Ascending aorta (tissue), 2 donors: ENCODE results near the gene RPSA. TPM values are rescaled to one million over a fixed set of nuclear protein-coding genes. Genes with fewer than 3 reads are reported as not detected.
"Not testable (repeated sequence)": the region's sequence is repeated elsewhere in the genome, so short reads cannot be mapped to it uniquely, and the experiment has no call there.

Experiments
- DNase-seq, 2 donors: peaks; one replicate each; pipeline ENCODE4 v3.0.0-alpha.2; 2019; ENCODE audit warnings: low spot score in 2 of 2
- H3K27ac ChIP-seq, 2 donors: fragments of 200-600 bp; sonication (generic); one replicate each; pipeline ENCODE4 v1.5.1; 2016 to 2017; ENCODE audit warnings: mild to moderate bottlenecking in 1 of 2
- H3K27me3 ChIP-seq: fragments of 200-600 bp; sonication (generic); one replicate; pipeline ENCODE4 v1.5.1; 2017
- H3K36me3 ChIP-seq, 2 donors: fragments of 200-600 bp; sonication (generic); one replicate each; pipeline ENCODE4 v1.5.1; 2016
- H3K4me1 ChIP-seq, 2 donors: fragments of 200-600 bp; sonication (generic); one replicate each; pipeline ENCODE4 v1.5.1; 2016 to 2017; ENCODE audit warnings: mild to moderate bottlenecking in 1 of 2
- H3K4me3 ChIP-seq, 2 donors: fragments of 200-600 bp; sonication (generic); one replicate each; pipeline ENCODE4 v1.5.1; 2016 to 2017; ENCODE audit warnings: mild to moderate bottlenecking in 1 of 2
- H3K9me3 ChIP-seq, 2 donors: fragments of 200-600 bp; sonication (generic); one replicate each; pipeline ENCODE4 v1.5.1; 2016
- CTCF ChIP-seq, 3 experiments: fragments of 200-600 bp in 2 of 3; fragments of 450-650 bp in 1 of 3; sonication (generic) in 2 of 3; IDR thresholded peaks; one replicate each; pipeline ENCODE4 v1.5.1; 2016 to 2019; ENCODE audit warnings: antibody characterized with exemption in 3 of 3, mild to moderate bottlenecking in 1 of 3, moderate library complexity in 1 of 3
- intact Hi-C: fragments of 100-400 bp; cut with DNase I; formaldehyde crosslinking; loops from one replicate; pipeline ENCODE4 v1.15.1; 2023
- total RNA-seq: library from RNA; depleted of rRNA; stranded (reverse); fragments of >200 nt; gene quantifications from one replicate; pipeline ENCODE4 v1.1.0, GENCODE V29; 2016

Gene RPSA
- total RNA-seq, 1 donor from 2014 or later: 745 TPM

- Histone ChIP-seq H3K4me3 (no peak overlapping the region), H3K4me1 (no peaks in the 10 kb centered on the region), H3K9me3 (no peaks in the 10 kb centered on the region), H3K27me3 (no peaks in the 10 kb centered on the region), H3K36me3 (no peaks in the 10 kb centered on the region), H3K27ac (no peak overlapping the region)
- DNase-seq: no peak
- no peak for TF ChIP-seq CTCF (IDR thresholded peaks at IDR 0.05)
- intact Hi-C loops: no loop called here
Measured at GRCh38 chr3:39446444-39446843, 39.9 kb downstream of the RPSA start.

GRCh38 chr3:39447637-39448483 lies 41.3 kb downstream of the RPSA start:
- Histone ChIP-seq H3K27ac (no peak overlapping the region), H3K9me3 (no peaks in the 10 kb centered on the region), H3K4me3 (no peak overlapping the region), H3K4me1 (no peaks in the 10 kb centered on the region), H3K27me3 (no peaks in the 10 kb centered on the region), H3K36me3 (no peaks in the 10 kb centered on the region)
- DNase-seq: peak in 1 of 2 donors; percentile 83
- intact Hi-C loops: no loop called here
- peak; percentile 67 to 89 (median 88) for TF ChIP-seq CTCF (IDR thresholded peaks at IDR 0.05)

GRCh38 chr3:39448506-39449233 lies 42.1 kb downstream of the RPSA start:
- Histone ChIP-seq H3K27ac (no peak overlapping the region), H3K4me3 (no peak overlapping the region), H3K27me3 (no peaks in the 10 kb centered on the region), H3K36me3 (no peaks in the 10 kb centered on the region), H3K9me3 (no peaks in the 10 kb centered on the region), H3K4me1 (no peaks in the 10 kb centered on the region)
- no peak for DNase-seq
- no peak for TF ChIP-seq CTCF (IDR thresholded peaks at IDR 0.05)
- intact Hi-C loops: no loop called here

GRCh38 chr3:39449796-39450195 lies 43.3 kb downstream of the RPSA start:
- no peak for DNase-seq
- Histone ChIP-seq H3K27me3 (no peaks in the 10 kb centered on the region), H3K36me3 (no peaks in the 10 kb centered on the region), H3K9me3 (no peaks in the 10 kb centered on the region), H3K4me1 (no peaks in the 10 kb centered on the region), H3K4me3 (no peak overlapping the region), H3K27ac (no peak overlapping the region)
- no peak for TF ChIP-seq CTCF (IDR thresholded peaks at IDR 0.05)
- intact Hi-C loops: no loop called here

GRCh38 chr3:39453134-39453533 lies 46.6 kb downstream of the RPSA start:
- H3K36me3 ChIP-seq: no peaks in the 10 kb centered on the region
- H3K4me1 ChIP-seq: no peaks in the 10 kb centered on the region
- H3K27ac ChIP-seq: no peak overlapping the region
- intact Hi-C loops: no loop called here
- H3K27me3 ChIP-seq: no peaks in the 10 kb centered on the region
- H3K9me3 ChIP-seq: no peaks in the 10 kb centered on the region
- no peak overlapping the region for H3K4me3 ChIP-seq
- no peak for TF ChIP-seq CTCF (IDR thresholded peaks at IDR 0.05)
- no peak for DNase-seq

- H3K27me3 ChIP-seq, H3K4me1 ChIP-seq, DNase-seq, H3K36me3 ChIP-seq, H3K9me3 ChIP-seq, H3K4me3 ChIP-seq, H3K27ac ChIP-seq, intact Hi-C loops: not testable (repeated sequence)
Measured at GRCh38 chr3:39453872-39454271, 47.4 kb downstream of the RPSA start.
